Common myeloid progenitor, CD34-positive (primary cell): Measurements from ENCODE around the gene ARHGEF33.
A peak's percentile ranks its signal among the peaks of the same experiment; 100 is the strongest.

Experiments
- CTCF ChIA-PET: fragments of 350-600 bp; sonication (Branson Sonifier 250); formaldehyde crosslinking; loops from one replicate; lab custom pipeline; 2021; ENCODE audit warnings: antibody characterized with exemption; lab: Charles Lee
- POLR2A ChIA-PET: fragments of 350-600 bp; sonication (Branson Sonifier 250); formaldehyde crosslinking; loops from one replicate; lab custom pipeline; 2021; ENCODE audit warnings: antibody characterized with exemption; lab: Charles Lee
- DNase-seq, 3 donors: peaks; one replicate each; pipeline versions ENCODE4 v3.0.0 to v3.0.0-alpha.2; 2013
- H3K27ac ChIP-seq, 2 experiments: 1 replicate in 1 of 2; 2 replicates in 1 of 2; pipeline ENCODE4 v1.7.0; 2013; ENCODE audit warnings: inconsistent platforms in 2 of 2, low read length in 2 of 2, mild to moderate bottlenecking in 2 of 2, low read depth in 1 of 2, moderate library complexity in 1 of 2; ENCODE audit not compliant: severe bottlenecking in 2 of 2, insufficient read depth in 1 of 2, poor library complexity in 1 of 2
- H3K27me3 ChIP-seq, 5 experiments: replicated peaks in 2 of 5; 1 replicate in 3 of 5; 2 replicates in 2 of 5; pipeline versions ENCODE4 v1.6.1 to v1.7.0; 2013; ENCODE audit warnings: low read length in 4 of 5, mild to moderate bottlenecking in 2 of 5, moderate library complexity in 2 of 5, inconsistent platforms in 1 of 5; ENCODE audit not compliant: insufficient read depth in 5 of 5, control insufficient read depth in 4 of 5
- H3K36me3 ChIP-seq, 4 experiments: 1 replicate in 2 of 4; 2 replicates in 2 of 4; pipeline versions ENCODE4 v1.6.1 to v1.7.0; 2013; ENCODE audit warnings: low read length in 3 of 4, control low read depth in 1 of 4, mild to moderate bottlenecking in 1 of 4; ENCODE audit not compliant: control insufficient read depth in 4 of 4, insufficient read depth in 4 of 4
- H3K4me1 ChIP-seq, 4 experiments: 1 replicate in 3 of 4; 2 replicates in 1 of 4; pipeline versions ENCODE4 v1.6.1 to v1.7.1; 2013; ENCODE audit warnings: low read length in 3 of 4, mild to moderate bottlenecking in 3 of 4, control low read depth in 1 of 4, inconsistent platforms in 1 of 4, moderate library complexity in 1 of 4; ENCODE audit not compliant: control insufficient read depth in 4 of 4, insufficient read depth in 4 of 4; ENCODE audit errors: control extremely low read depth in 1 of 4
- H3K4me3 ChIP-seq, 7 experiments: 1 replicate in 4 of 7; 2 replicates in 3 of 7; pipeline versions ENCODE4 v1.5.1 to v1.7.0; 2013; ENCODE audit warnings: mild to moderate bottlenecking in 7 of 7, low read length in 6 of 7, moderate library complexity in 6 of 7, inconsistent platforms in 2 of 7, low read depth in 2 of 7, control low read depth in 1 of 7; ENCODE audit not compliant: insufficient read depth in 4 of 7, control insufficient read depth in 1 of 7; ENCODE audit errors: extremely low read depth in 1 of 7
- H3K9me3 ChIP-seq, 5 experiments: 1 replicate in 4 of 5; 2 replicates in 1 of 5; pipeline versions ENCODE4 v1.6.1 to v1.7.1; 2013; ENCODE audit warnings: low read length in 4 of 5, mild to moderate bottlenecking in 2 of 5, inconsistent platforms in 1 of 5, low read depth in 1 of 5, moderate library complexity in 1 of 5; ENCODE audit not compliant: control insufficient read depth in 4 of 5, insufficient read depth in 2 of 5; ENCODE audit errors: control extremely low read depth in 1 of 5
- WGBS: methylation state at CpG from one replicate; pipeline ENCODE4 v1.1.5; 2013; ENCODE audit not compliant: insufficient coverage; 5-methylcytosine and 5-hydroxymethylcytosine counted together

The ARHGEF33 gene

GRCh38 chr2:38873763-38874162 is 15.9 kb upstream of the ARHGEF33 start:
- Histone ChIP-seq H3K36me3 (peaks cover 0 to 5% (median 0%) of the 10 kb centered on the region in 4 experiments), H3K27me3 (no peaks in the 10 kb centered on the region), H3K4me3 (no peak overlapping the region), H3K9me3 (peaks cover 0 to 27% (median 2%) of the 10 kb centered on the region in 5 experiments), H3K4me1 (peaks cover 11 to 17% (median 15%) of the 10 kb centered on the region in 4 experiments), H3K27ac (no peak overlapping the region)
- ChIA-PET CTCF (no interaction called here), POLR2A (no interaction called here)
- 94% methylated on average over 2 of the region's 5 CpGs for WGBS
- peak in 1 of 3 donors; percentile 2 for DNase-seq

GRCh38 chr2:38875227-38875575 is 14.5 kb upstream of the ARHGEF33 start:
- CTCF ChIA-PET = no interaction called here
- peaks cover 0 to 16% (median 0%) of the 10 kb centered on the region in 5 experiments for H3K9me3 ChIP-seq
- peak overlapping the region in 1 of 2 experiments; percentile 75 for H3K27ac ChIP-seq
- peak overlapping the region; percentile 78 to 98 (median 89) for H3K4me3 ChIP-seq
- POLR2A ChIA-PET = no interaction called here
- 2% methylated on average over 7 of the region's 10 CpGs for WGBS
- H3K27me3 ChIP-seq = no peaks in the 10 kb centered on the region
- peaks cover 0 to 5% (median 0%) of the 10 kb centered on the region in 4 experiments for H3K36me3 ChIP-seq
- peaks cover 11 to 17% (median 15%) of the 10 kb centered on the region in 4 experiments for H3K4me1 ChIP-seq
- DNase-seq = no peak

GRCh38 chr2:38875576-38876367 is 13.9 kb upstream of the ARHGEF33 start, which contains the start of the genes DHX57 and MORN2:
Gene DHX57 (minus strand): TSS chr2:38875934. CDS start chr2:38868405, 7,529 bp downstream.
Gene MORN2 (plus strand): TSS chr2:38875976.
- Histone ChIP-seq H3K4me3 (peak within 1 kb of the TSS; percentile 78 to 98 (median 89)), H3K4me1 (peaks cover 11 to 17% (median 15%) of the 10 kb centered on the region in 4 experiments), H3K27me3 (no peaks in the 10 kb centered on the region), H3K9me3 (peaks cover 0 to 12% (median 0%) of the 10 kb centered on the region in 5 experiments), H3K27ac (peak within 1 kb of the TSS; percentile 40 to 75), H3K36me3 (peaks cover 0 to 7% (median 0%) of the 10 kb centered on the region in 4 experiments)
- peak; percentile 64 to 87 (median 79) for DNase-seq
- under 1% methylated on average over 51 of the region's 52 CpGs for WGBS
- CTCF ChIA-PET = interaction anchor here (0.8 kb wide), 1 partner anchor 47 kb away, joined by 3 read pairs; no protein-coding TSS in a partner anchor
- POLR2A ChIA-PET = no interaction called here

GRCh38 chr2:38876407-38876806 is 13.3 kb upstream of the ARHGEF33 start:
- H3K36me3 ChIP-seq = peaks cover 0 to 8% (median 0%) of the 10 kb centered on the region in 4 experiments
- no peak for DNase-seq
- peak overlapping the region in 1 of 2 experiments; percentile 75 for H3K27ac ChIP-seq
- CTCF ChIA-PET = interaction anchor here (0.8 kb wide), 1 partner anchor 48 kb away, joined by 3 read pairs; no protein-coding TSS in a partner anchor
- H3K9me3 ChIP-seq = peaks cover 0 to 11% (median 0%) of the 10 kb centered on the region in 5 experiments
- WGBS = 57% methylated on average over 10 of the region's 10 CpGs
- H3K4me1 ChIP-seq = peaks cover 11 to 17% (median 15%) of the 10 kb centered on the region in 4 experiments
- no peaks in the 10 kb centered on the region for H3K27me3 ChIP-seq
- POLR2A ChIA-PET = no interaction called here
- H3K4me3 ChIP-seq = peak overlapping the region; percentile 78 to 98 (median 89)

- Histone ChIP-seq H3K4me1 (no peaks in the 10 kb centered on the region), H3K4me3 (no peak overlapping the region), H3K36me3 (peaks cover 0 to 2% (median 0%) of the 10 kb centered on the region in 4 experiments), H3K27ac (no peak overlapping the region), H3K9me3 (peaks cover 0 to 3% (median 0%) of the 10 kb centered on the region in 5 experiments), H3K27me3 (no peaks in the 10 kb centered on the region)
- DNase-seq = no peak
- ChIA-PET POLR2A (interaction anchor here (0.6 kb wide), 1 partner anchor 61 kb away, joined by 4 read pairs; no protein-coding TSS in a partner anchor), CTCF (no interaction called here)
Measured at GRCh38 chr2:38886063-38886462, 3.6 kb upstream of the ARHGEF33 start.

GRCh38 chr2:38887347-38887746 is 2.3 kb upstream of the ARHGEF33 start:
- H3K9me3 ChIP-seq = peaks cover 0 to 3% (median 0%) of the 10 kb centered on the region in 5 experiments
- DNase-seq = peak in 2 of 3 donors; percentile 23 to 43
- H3K36me3 ChIP-seq = peaks cover 0 to 1% (median 0%) of the 10 kb centered on the region in 4 experiments
- H3K27ac ChIP-seq = no peak overlapping the region
- H3K27me3 ChIP-seq = no peaks in the 10 kb centered on the region
- CTCF ChIA-PET = interaction anchor here (0.6 kb wide), 1 partner anchor 46 kb away, joined by 3 read pairs; no protein-coding TSS in a partner anchor
- WGBS = 46% methylated on average over 3 of the region's 4 CpGs
- POLR2A ChIA-PET = no interaction called here
- H3K4me1 ChIP-seq = no peaks in the 10 kb centered on the region
- H3K4me3 ChIP-seq = no peak overlapping the region
